A673 (cell line): ENCODE results near the gene UBE2D3.

Source experiments
- CTCF ChIP-seq: fragments of 300-800, 200-600 bp; sonication (generic); conservative IDR thresholded peaks from 2 replicates; pipeline ENCODE4 v1.5.1; 2017; ENCODE audit warnings: low read depth, mild to moderate bottlenecking, antibody characterized with exemption, low read length, moderate library complexity, mixed read lengths
- EZH2 ChIP-seq: fragments of 200-600 bp; sonication (generic); IDR thresholded peaks from 2 replicates; pipeline ENCODE4 v1.6.1; 2017; ENCODE audit warnings: borderline replicate concordance, low read depth, mild to moderate bottlenecking, mixed read lengths, antibody characterized with exemption, low read length; ENCODE audit not compliant: poor library complexity, severe bottlenecking

- TF ChIP-seq EZH2 = no peak
- TF ChIP-seq CTCF = no peak
Observed at GRCh38 chr4:102779204-102779603, 48.1 kb downstream of the UBE2D3 start.
